HuH-7.5 (cell line): ENCODE results near the gene ADIPOR2.

Experiments used
- DNase-seq: peaks from one replicate; pipeline ENCODE4 v3.0.0; 2011; ENCODE audit warnings: low spot score

The ADIPOR2 gene

DNA sequence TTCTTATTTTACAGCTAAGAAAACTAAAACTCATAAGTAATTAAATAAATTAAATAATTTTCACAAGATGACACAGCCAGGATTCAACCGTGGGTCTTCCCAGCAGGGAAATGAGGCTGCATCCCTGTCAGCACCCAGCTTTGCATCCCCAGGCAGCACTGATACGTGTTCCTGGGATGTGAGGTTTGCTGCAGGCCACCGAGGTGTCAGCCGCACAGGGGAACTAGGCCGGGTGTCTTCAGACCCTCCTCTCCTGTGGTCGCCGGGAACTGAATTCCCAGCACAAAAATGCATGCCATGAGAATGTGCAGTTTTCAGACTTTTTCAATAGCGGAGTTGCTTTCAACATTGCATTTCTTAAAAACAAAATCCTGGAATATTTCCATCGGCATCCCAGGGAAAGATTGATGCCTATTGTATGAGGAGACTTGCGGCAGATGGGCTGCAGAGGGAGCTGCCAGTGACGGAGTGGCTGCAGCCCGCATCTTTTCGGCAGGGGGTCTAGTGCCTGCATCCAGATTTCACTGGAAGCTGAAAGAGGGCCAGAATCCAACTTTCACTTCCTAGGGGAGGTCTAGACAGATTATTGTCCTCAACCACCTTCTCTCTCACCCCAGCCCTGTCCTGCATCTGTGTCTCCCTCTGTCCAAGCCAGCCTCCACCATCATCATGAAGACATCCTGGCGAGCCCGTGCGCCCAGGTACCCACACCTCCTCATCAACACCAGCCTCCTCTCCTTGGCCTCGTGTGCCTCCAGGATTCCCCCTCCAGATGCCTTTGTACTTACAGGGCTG is 142.1 kb downstream of the ADIPOR2 start:
- DNase-seq = no peak

DNA sequence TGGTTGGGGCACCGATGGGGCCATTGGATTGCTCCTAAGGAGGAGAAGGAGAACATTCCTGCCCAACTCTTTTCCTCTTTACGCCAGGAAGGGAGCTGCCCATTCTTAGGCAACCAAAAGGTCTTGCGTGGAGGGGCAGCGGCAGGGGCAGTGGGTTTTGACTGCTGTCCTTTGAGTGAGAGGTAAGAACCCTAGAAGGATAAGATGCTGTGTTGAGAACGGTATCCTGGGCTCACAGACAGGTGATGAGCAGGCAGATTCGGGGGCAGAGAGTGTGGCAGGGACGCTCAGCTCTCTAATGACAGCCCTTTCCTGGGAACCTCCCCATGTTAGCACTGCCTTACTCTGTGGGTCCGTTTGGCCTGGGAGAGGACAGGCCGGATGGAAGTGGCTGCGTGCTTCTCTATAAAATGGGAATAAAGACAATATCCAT is 142.7 kb downstream of the ADIPOR2 start:
- DNase-seq = no peak

DNA sequence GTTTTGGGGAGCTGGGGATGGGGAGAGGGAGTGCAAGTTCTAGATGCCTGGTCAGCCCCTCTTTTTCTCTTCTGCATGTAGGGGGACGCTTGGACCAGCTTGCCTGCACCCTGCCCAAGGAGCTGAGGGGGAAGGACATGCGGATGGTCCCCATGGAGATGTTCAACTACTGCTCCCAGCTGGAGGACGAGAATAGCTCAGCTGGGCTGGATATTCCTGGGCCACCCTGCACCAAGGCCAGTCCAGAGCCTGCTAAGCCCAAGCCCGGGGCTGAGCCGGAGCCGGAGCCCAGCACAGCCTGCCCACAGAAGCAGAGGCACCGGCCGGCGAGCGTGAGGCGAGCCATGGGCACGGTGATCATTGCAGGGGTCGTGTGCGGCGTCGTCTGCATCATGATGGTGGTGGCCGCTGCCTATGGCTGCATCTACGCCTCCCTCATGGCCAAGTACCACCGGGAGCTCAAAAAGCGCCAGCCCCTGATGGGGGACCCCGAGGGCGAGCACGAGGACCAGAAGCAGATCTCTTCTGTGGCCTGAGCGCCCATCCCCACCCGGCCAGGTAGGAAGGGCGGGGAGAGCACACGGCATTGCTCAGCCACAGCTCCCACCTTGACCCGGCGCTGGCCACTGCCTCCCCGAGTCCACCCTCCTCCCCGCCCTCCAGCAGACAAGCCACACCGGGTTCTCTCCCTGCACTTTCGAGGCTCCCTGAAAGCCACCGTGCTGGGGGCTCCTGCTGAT is 143.5 kb downstream of the ADIPOR2 start:
- DNase-seq = no peak

DNA sequence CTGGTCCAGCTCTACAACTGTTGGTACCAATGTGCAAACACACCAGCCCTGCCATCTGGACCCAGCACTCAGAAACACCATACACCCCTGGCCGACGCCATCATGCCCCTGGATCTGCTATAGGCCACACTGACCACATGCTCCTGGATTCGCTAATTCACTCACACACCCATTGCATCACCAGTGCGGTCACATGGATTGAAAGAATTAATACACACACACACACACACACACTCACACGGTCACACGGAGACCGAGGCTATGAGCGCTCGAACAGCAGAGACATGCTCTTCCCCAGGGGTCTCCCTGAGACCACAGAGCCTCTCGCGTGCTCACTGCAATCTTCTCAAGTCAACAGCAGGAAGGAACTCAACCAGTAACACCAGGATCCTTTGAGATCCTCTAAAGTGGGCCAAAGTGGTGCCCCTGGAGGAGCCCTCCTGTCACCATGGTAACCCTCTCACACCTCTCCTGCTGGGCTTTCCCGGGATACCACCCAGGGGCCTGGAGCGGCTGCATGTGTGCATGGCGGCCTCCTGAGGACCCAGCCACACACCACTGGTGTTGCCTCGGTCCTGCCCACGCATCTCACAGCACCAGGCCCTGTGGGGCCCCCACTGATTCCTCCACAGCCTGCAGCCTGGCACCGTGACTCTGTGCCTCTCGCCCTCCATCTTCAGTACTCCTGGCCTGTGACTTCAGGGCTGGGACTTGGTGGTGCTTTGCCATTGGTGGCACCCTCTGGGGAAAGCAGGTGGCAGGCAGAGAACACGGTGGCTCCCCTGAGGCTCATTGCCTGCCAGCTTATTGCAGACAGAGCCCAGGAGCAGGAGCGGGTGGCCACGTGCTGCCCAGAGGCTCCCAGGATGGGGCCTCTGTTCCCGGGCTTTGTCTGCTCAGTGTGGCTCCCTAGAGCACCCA is 144.6 kb downstream of the ADIPOR2 start:
- no peak for DNase-seq

DNA sequence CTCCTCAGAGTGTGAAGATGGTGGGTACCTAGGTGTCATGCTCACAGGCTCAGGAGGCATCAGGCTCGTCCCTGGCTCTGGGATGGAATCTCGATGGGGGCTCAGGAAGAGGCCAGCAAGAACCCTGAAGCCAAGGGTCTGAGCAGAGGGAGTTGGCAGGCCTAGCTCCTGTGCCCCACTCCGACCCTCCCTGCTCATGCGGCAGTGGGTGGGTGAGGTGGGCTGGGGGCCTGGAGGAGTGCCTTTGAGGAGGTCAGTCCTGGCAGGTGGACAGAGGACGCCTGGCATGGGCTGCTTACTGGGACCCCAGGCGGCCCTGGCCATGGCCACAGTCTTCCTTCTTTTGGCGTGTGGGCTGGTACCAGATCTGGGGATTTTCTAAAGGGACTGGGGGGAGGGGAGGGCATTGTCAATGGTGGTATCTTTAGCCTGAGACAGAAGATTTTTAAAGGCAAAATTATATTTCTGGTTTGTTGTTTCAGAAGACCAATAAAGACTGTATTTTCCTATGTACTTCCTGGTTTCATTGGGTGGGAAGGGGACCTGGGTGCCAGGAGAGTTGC is 145.5 kb downstream of the ADIPOR2 start:
- DNase-seq = no peak

GRCh38 chr12:1836854-1837421 is 146.1 kb downstream of the ADIPOR2 start:
- DNase-seq = no peak

GRCh38 chr12:1837541-1838204 is 146.8 kb downstream of the ADIPOR2 start:
- DNase-seq = peak; percentile 89
